ENCODE measurements around the gene PIM1.

Gene PIM1

GRCh38 chr6:37138856-37139229 is 31.1 kb upstream of the PIM1 start:
- DNase-seq = no peak

GRCh38 chr6:37139230-37139962 is 30.6 kb upstream of the PIM1 start:
- no peak for DNase-seq

- DNase-seq = no peak
These were observed 29.8 kb upstream of the PIM1 start for GRCh38 chr6:37140145-37140544.

GRCh38 chr6:37141281-37142049 is 28.5 kb upstream of the PIM1 start:
- no peak for DNase-seq

GRCh38 chr6:37142050-37142614 is 27.8 kb upstream of the PIM1 start:
- no peak for DNase-seq

- DNase-seq = no peak
These were observed 26.4 kb upstream of the PIM1 start for GRCh38 chr6:37143585-37143984.

GRCh38 chr6:37145443-37145842 is 24.5 kb upstream of the PIM1 start:
- no peak for DNase-seq

- DNase-seq = no peak
These were observed 23.2 kb upstream of the PIM1 start for GRCh38 chr6:37146735-37147157.

- DNase-seq = no peak
These were observed 20.2 kb upstream of the PIM1 start for GRCh38 chr6:37149745-37150144.

- no peak for DNase-seq
These were observed 19.6 kb upstream of the PIM1 start for GRCh38 chr6:37150314-37150713.

GRCh38 chr6:37155394-37156312 is 14.3 kb upstream of the PIM1 start:
- DNase-seq = no peak

- no peak for DNase-seq
These were observed 11.4 kb upstream of the PIM1 start for GRCh38 chr6:37158508-37158907.

- DNase-seq = no peak
These were observed 8.8 kb upstream of the PIM1 start for GRCh38 chr6:37160922-37161778.

GRCh38 chr6:37162740-37163139 is 7.2 kb upstream of the PIM1 start:
- no peak for DNase-seq

- DNase-seq = no peak
These were observed 1.7 kb upstream of the PIM1 start for GRCh38 chr6:37168163-37168758.

- DNase-seq = peak; percentile 73
These were observed 999 bp upstream of the PIM1 start for GRCh38 chr6:37168811-37169495.

GRCh38 chr6:37170273-37171200 is 585 bp downstream of the PIM1 start:
- peak; percentile 67 for DNase-seq

GRCh38 chr6:37171201-37171969 is 1.4 kb downstream of the PIM1 start:
- DNase-seq = peak; percentile 65

Data from DMS53 (cell line).